Mammary epithelial cell (primary cell): Measurements from ENCODE around the gene ABI3BP.

Experiments
- CTCF ChIP-seq, 2 donors: IDR thresholded peaks in 1 of 2; conservative IDR thresholded peaks in 1 of 2; 2 replicates each; pipeline ENCODE4 v1.5.1; 2011 to 2012; ENCODE audit warnings: inconsistent platforms in 2 of 2, low read length in 2 of 2, mild to moderate bottlenecking in 2 of 2, control low read depth in 1 of 2, low read depth in 1 of 2; ENCODE audit not compliant: insufficient read depth in 1 of 2; ENCODE audit errors: extremely low read depth in 1 of 2
- EZH2 ChIP-seq: IDR thresholded peaks from 2 replicates; pipeline ENCODE4 v1.6.1; 2012; ENCODE audit warnings: low read length, inconsistent platforms, borderline replicate concordance

DNA sequence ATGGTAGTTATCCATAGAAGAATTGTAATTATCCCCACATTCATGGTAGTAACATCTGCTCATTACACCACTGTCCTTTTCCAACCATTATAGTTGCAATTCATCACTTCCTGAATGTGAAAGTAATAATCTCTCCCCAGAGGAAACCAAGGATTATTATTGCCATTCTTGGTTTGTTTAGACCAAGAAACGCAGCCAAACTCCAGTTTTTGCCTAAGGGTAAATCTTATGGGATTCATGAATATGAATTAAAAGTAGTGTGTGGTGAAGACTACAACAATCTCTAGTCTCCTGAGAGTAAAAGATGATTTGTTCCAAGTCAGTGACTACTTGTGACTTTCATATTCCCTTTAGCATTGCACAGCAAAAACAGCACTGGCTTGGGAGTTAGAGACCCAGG lies 45.7 kb upstream of the ABI3BP start:
- TF ChIP-seq CTCF (conservative IDR thresholded peaks at IDR 0.05 in 1 of 2, IDR thresholded peaks at IDR 0.05 in 1 of 2; ENCODE audit: extremely low read depth in 1 of 2, insufficient read depth in 1 of 2, low read depth in 1 of 2, low read length in 2 of 2) (no peak), EZH2 (no peak)
